Mammary epithelial cell (primary cell): ENCODE measurements around the gene URM1.

Source experiments
- EZH2 ChIP-seq: IDR thresholded peaks from 2 replicates; pipeline ENCODE4 v1.6.1; 2012; ENCODE audit warnings: low read length, inconsistent platforms, borderline replicate concordance
- TF ChIP-seq, protein P1 (sequence below), 2 donors: IDR thresholded peaks in 1 of 2; conservative IDR thresholded peaks in 1 of 2; 2 replicates each; pipeline ENCODE4 v1.5.1; 2011 to 2012; ENCODE audit warnings: inconsistent platforms in 2 of 2, low read length in 2 of 2, mild to moderate bottlenecking in 2 of 2, control low read depth in 1 of 2, low read depth in 1 of 2; ENCODE audit not compliant: insufficient read depth in 1 of 2; ENCODE audit errors: extremely low read depth in 1 of 2

GRCh38 chr9:128374221-128374675 lies 3.1 kb downstream of the URM1 start:
- TF ChIP-seq, protein P1, sequence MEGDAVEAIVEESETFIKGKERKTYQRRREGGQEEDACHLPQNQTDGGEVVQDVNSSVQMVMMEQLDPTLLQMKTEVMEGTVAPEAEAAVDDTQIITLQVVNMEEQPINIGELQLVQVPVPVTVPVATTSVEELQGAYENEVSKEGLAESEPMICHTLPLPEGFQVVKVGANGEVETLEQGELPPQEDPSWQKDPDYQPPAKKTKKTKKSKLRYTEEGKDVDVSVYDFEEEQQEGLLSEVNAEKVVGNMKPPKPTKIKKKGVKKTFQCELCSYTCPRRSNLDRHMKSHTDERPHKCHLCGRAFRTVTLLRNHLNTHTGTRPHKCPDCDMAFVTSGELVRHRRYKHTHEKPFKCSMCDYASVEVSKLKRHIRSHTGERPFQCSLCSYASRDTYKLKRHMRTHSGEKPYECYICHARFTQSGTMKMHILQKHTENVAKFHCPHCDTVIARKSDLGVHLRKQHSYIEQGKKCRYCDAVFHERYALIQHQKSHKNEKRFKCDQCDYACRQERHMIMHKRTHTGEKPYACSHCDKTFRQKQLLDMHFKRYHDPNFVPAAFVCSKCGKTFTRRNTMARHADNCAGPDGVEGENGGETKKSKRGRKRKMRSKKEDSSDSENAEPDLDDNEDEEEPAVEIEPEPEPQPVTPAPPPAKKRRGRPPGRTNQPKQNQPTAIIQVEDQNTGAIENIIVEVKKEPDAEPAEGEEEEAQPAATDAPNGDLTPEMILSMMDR (conservative IDR thresholded peaks at IDR 0.05 in 1 of 2, IDR thresholded peaks at IDR 0.05 in 1 of 2; ENCODE audit: extremely low read depth in 1 of 2, insufficient read depth in 1 of 2, low read depth in 1 of 2, low read length in 2 of 2): no peak
- TF ChIP-seq EZH2: no peak
